HG02571 (cell line): Measurements from ENCODE around the gene MIPOL1.
"Not testable (repeated sequence)": the region's sequence is repeated elsewhere in the genome, so short reads cannot be mapped to it uniquely, and the experiment has no call there.

ENCODE experiments used
- ATAC-seq: cut with Tn5 transposase; IDR thresholded peaks from one replicate; pipeline ENCODE4 v1.9.1; 2021; ENCODE audit warnings: mild to moderate bottlenecking, moderate library complexity; ENCODE audit not compliant: unreplicated experiment

The MIPOL1 gene

GRCh38 chr14:37187294-37187693 is 10.4 kb upstream of the MIPOL1 start:
- no peak for ATAC-seq

GRCh38 chr14:37187840-37188577 is 9.7 kb upstream of the MIPOL1 start:
- ATAC-seq = not testable (repeated sequence)

- ATAC-seq = not testable (repeated sequence)
These were observed 8.0 kb upstream of the MIPOL1 start for GRCh38 chr14:37189733-37190132.

- ATAC-seq = no peak
These were observed 3.0 kb upstream of the MIPOL1 start for GRCh38 chr14:37194698-37195097.

GRCh38 chr14:37195327-37195726 is 2.4 kb upstream of the MIPOL1 start:
- ATAC-seq = no peak

GRCh38 chr14:37196604-37197420 is 925 bp upstream of the MIPOL1 start:
- no peak for ATAC-seq

- ATAC-seq = no peak
These were observed 499 bp downstream of the MIPOL1 start for GRCh38 chr14:37198273-37198598.

GRCh38 chr14:37198907-37199306 is 1.2 kb downstream of the MIPOL1 start:
- no peak for ATAC-seq

- no peak for ATAC-seq
These were observed 4.0 kb downstream of the MIPOL1 start for GRCh38 chr14:37201724-37202123.

- ATAC-seq = no peak
These were observed 4.5 kb downstream of the MIPOL1 start for GRCh38 chr14:37202265-37202664.

GRCh38 chr14:37202812-37203211 is 5.1 kb downstream of the MIPOL1 start:
- no peak for ATAC-seq

GRCh38 chr14:37203423-37203822 is 5.7 kb downstream of the MIPOL1 start:
- ATAC-seq = no peak

- not testable (repeated sequence) for ATAC-seq
These were observed 8.2 kb downstream of the MIPOL1 start for GRCh38 chr14:37205623-37206605.

GRCh38 chr14:37209617-37210016 is 11.9 kb downstream of the MIPOL1 start:
- not testable (repeated sequence) for ATAC-seq

GRCh38 chr14:37210448-37210847 is 12.7 kb downstream of the MIPOL1 start:
- ATAC-seq = no peak

GRCh38 chr14:37213016-37213415 is 15.3 kb downstream of the MIPOL1 start:
- no peak for ATAC-seq

GRCh38 chr14:37215345-37215744 is 17.6 kb downstream of the MIPOL1 start:
- no peak for ATAC-seq

- ATAC-seq = no peak
These were observed 23.3 kb downstream of the MIPOL1 start for GRCh38 chr14:37221073-37221472.

GRCh38 chr14:37223947-37224474 is 26.3 kb downstream of the MIPOL1 start:
- ATAC-seq = no peak

- not testable (repeated sequence) for ATAC-seq
These were observed 27.9 kb downstream of the MIPOL1 start for GRCh38 chr14:37225668-37226067.
